Ovary (tissue), 3 donors: Measurements from ENCODE around the gene SLAMF9.

Experiments
- CTCF ChIP-seq, 3 donors: fragments of 450-650 bp in 2 of 3; fragments of 200-600 bp in 1 of 3; IDR thresholded peaks; one replicate each; pipeline versions ENCODE4 v1.5.1 to v1.8.0; 2016 to 2022; ENCODE audit warnings: antibody characterized with exemption in 3 of 3, mild to moderate bottlenecking in 1 of 3
- EP300 ChIP-seq: sonication (generic); formaldehyde crosslinking; IDR thresholded peaks from one replicate; pipeline ENCODE4 v1.6.1; 2017; ENCODE audit warnings: antibody characterized with exemption
- donor health status: DM: no; HTN: no; CAD: no.

GRCh38 chr1:159959451-159959850 lies 5.4 kb upstream of the SLAMF9 start:
- TF ChIP-seq CTCF (IDR thresholded peaks at IDR 0.05) = no peak
- TF ChIP-seq EP300 = no peak
